HepG2 (cell line): ENCODE measurements around the gene MTHFD2. TPM values are rescaled to one million over a fixed set of nuclear protein-coding genes. Genes with fewer than 3 reads are reported as not detected.
A peak's percentile ranks its signal among the peaks of the same experiment; 100 is the strongest.

Source experiments
- ATAC-seq: fragments of 200-7000 bp; cut with Tn5 transposase; 3 replicates; pipeline ENCODE4 v1.9.1; 2020; ENCODE audit warnings: mild to moderate bottlenecking, moderate library complexity
- BruUV-seq: library from RNA; stranded (reverse); fragments of 400-500 nt; replicated peaks from 2 replicates; lab custom pipeline; 2021; lab: Mats Ljungman, UMichigan
- CTCF ChIA-PET: fragments of 300-600 bp; formaldehyde crosslinking; extraction: SDS; loops from one replicate; lab custom pipeline; 2021; ENCODE audit warnings: low total read pairs, inconsistent platforms, low intra/inter-chr PET ratio; lab: Yijun Ruan, JAX
- POLR2A ChIA-PET: fragments of 350-600 bp; sonication (Branson Sonifier 250); formaldehyde crosslinking; loops from one replicate; lab custom pipeline; 2020; ENCODE audit warnings: antibody characterized with exemption, inconsistent platforms; lab: Yijun Ruan, JAX
- DNase-seq: peaks from one replicate; pipeline ENCODE4 v3.0.0-alpha.2; 2015; ENCODE audit warnings: low spot score
- FAIRE-seq: peaks from 3 replicates; lab custom pipeline; 2011; peaks lifted over from hg19 to GRCh38; lab: Jason Lieb, UNC
- H2AFZ ChIP-seq: one replicate; pipeline ENCODE4 v1.6.1; 2011; ENCODE audit warnings: low read length, inconsistent platforms
- H3K27ac ChIP-seq: fragments of 300-600 bp; 3 replicates; pipeline ENCODE4 v1.8.0; 2011; ENCODE audit warnings: mixed run types, mild to moderate bottlenecking, mixed read lengths, low read length, inconsistent platforms; ENCODE audit not compliant: insufficient read depth; ENCODE audit errors: extremely low read length
- H3K27me3 ChIP-seq, 2 experiments: fragments of 200-600 bp in 1 of 2; 2 replicates in 1 of 2; 3 replicates in 1 of 2; pipeline versions ENCODE4 v1.6.0 to v1.8.0; 2011; ENCODE audit warnings: low read length in 2 of 2, mild to moderate bottlenecking in 2 of 2, moderate library complexity in 2 of 2, inconsistent platforms in 1 of 2; ENCODE audit not compliant: insufficient read depth in 2 of 2, control insufficient read depth in 1 of 2
- H3K36me3 ChIP-seq, 2 experiments: fragments of 200-600 bp in 1 of 2; replicated peaks in 1 of 2; 2 replicates in 1 of 2; 3 replicates in 1 of 2; pipeline versions ENCODE4 v1.5.1 to v1.8.0; 2011; ENCODE audit warnings: low read length in 2 of 2, inconsistent platforms in 1 of 2; ENCODE audit not compliant: insufficient read depth in 2 of 2, control insufficient read depth in 1 of 2
- H3K4me1 ChIP-seq: 2 replicates; pipeline ENCODE4 v1.5.1; 2012; ENCODE audit warnings: low read length, inconsistent platforms; ENCODE audit not compliant: insufficient read depth
- H3K4me2 ChIP-seq: 2 replicates; pipeline ENCODE4 v1.6.0; 2011; ENCODE audit warnings: low read depth, low read length, inconsistent platforms
- H3K4me3 ChIP-seq, 3 experiments: fragments of 200-600 bp in 1 of 3; sonication (generic), shearing (Covaris generic) in 1 of 3; replicated peaks in 1 of 3; 2 replicates each; pipeline ENCODE4 v1.5.1; 2011 to 2016; ENCODE audit warnings: low read length in 3 of 3, inconsistent platforms in 2 of 3, low read depth in 2 of 3, mild to moderate bottlenecking in 2 of 3, control low read depth in 1 of 3, mixed read lengths in 1 of 3; ENCODE audit not compliant: insufficient read depth in 1 of 3
- H3K79me2 ChIP-seq: one replicate; pipeline ENCODE4 v1.6.1; 2011; ENCODE audit warnings: low read length, inconsistent platforms; ENCODE audit not compliant: insufficient read depth
- H3K9ac ChIP-seq: 2 replicates; pipeline ENCODE4 v1.6.0; 2011; ENCODE audit warnings: mild to moderate bottlenecking, low read depth, low read length, inconsistent platforms; ENCODE audit not compliant: insufficient read depth
- H3K9me3 ChIP-seq: 2 replicates; pipeline ENCODE4 v1.5.1; 2012; ENCODE audit warnings: mild to moderate bottlenecking, low read length
- H4K20me1 ChIP-seq: 2 replicates; pipeline ENCODE4 v1.6.0; 2011; ENCODE audit warnings: inconsistent platforms, mild to moderate bottlenecking, low read length, moderate library complexity; ENCODE audit not compliant: insufficient read depth
- ELF3 ChIP-seq: IDR thresholded peaks from 2 replicates; pipeline ENCODE4 v1.6.1; 2016; ENCODE audit warnings: missing genetic modification reagents, missing compliant biosample characterization
- HOXD1 ChIP-seq: sonication (generic); formaldehyde crosslinking; IDR thresholded peaks from 2 replicates; pipeline ENCODE4 v1.5.0; 2020; ENCODE audit warnings: missing genetic modification reagents
- MZF1 ChIP-seq: sonication (generic); formaldehyde crosslinking; IDR thresholded peaks from 2 replicates; pipeline ENCODE4 v1.8.1; 2023; ENCODE audit warnings: mild to moderate bottlenecking, missing genetic modification reagents, borderline replicate concordance
- NBN ChIP-seq: fragments of 450-650 bp; conservative IDR thresholded peaks from 2 replicates; pipeline ENCODE4 v1.6.1; 2017
- NONO ChIP-seq, 2 experiments: fragments of 450-650 bp in 1 of 2; sonication (generic) in 1 of 2; formaldehyde crosslinking in 1 of 2; IDR thresholded peaks in 1 of 2; conservative IDR thresholded peaks in 1 of 2; 2 replicates each; pipeline versions ENCODE4 v1.6.1 to v1.8.0; 2017 to 2022; ENCODE audit warnings: mild to moderate bottlenecking in 1 of 2, missing genetic modification reagents in 1 of 2, moderate library complexity in 1 of 2
- REL ChIP-seq: sonication (generic); formaldehyde crosslinking; conservative IDR thresholded peaks from 2 replicates; pipeline ENCODE4 v1.8.0; 2022; ENCODE audit warnings: mild to moderate bottlenecking, missing genetic modification reagents, moderate library complexity
- TCF7L2 ChIP-seq: IDR thresholded peaks from 2 replicates; pipeline ENCODE4 v1.6.1; 2011; ENCODE audit warnings: mild to moderate bottlenecking, low read depth, low read length, moderate library complexity
- ZFP90 ChIP-seq: sonication (generic); formaldehyde crosslinking; IDR thresholded peaks from 2 replicates; pipeline ENCODE4 v1.8.0; 2022; ENCODE audit warnings: missing genetic modification reagents, mild to moderate bottlenecking, inconsistent platforms, borderline replicate concordance
- ZNF205 ChIP-seq: IDR thresholded peaks from 2 replicates; pipeline ENCODE4 v1.6.1; 2018; ENCODE audit warnings: missing biosample characterization, missing genetic modification reagents
- ZNF292 ChIP-seq: sonication (generic); formaldehyde crosslinking; IDR thresholded peaks from 2 replicates; pipeline ENCODE4 v1.8.1; 2022; ENCODE audit warnings: mild to moderate bottlenecking, low read depth, missing genetic modification reagents, borderline replicate concordance
- in situ Hi-C: cut with HindIII; loops from 2 replicates; pipeline ENCODE4 v1.10.0; 2017; ENCODE audit warnings: low pct_unique_long_range_greater_than_20kb; ENCODE audit not compliant: extremely low pct_ligation_motif_present
- intact Hi-C: fragments of 100-400 bp; cut with micrococcal nuclease; formaldehyde crosslinking; loops from one replicate; pipeline ENCODE4 v1.10.0; 2022; ENCODE audit not compliant: unreplicated experiment
- polyA plus RNA-seq, 8 experiments: library from polyadenylated mRNA; depleted of rRNA in 3 of 8; stranded (reverse) in 7 of 8; unstranded in 1 of 8; fragments of >200 nt; fragmentation: Illumina TruSeq in 4 of 8; extraction: Trizol in 4 of 8; gene quantifications; 2 replicates each; pipeline versions ENCODE4 v1.2.1 to v1.2.3, GENCODE V29; 2011 to 2016; ENCODE audit warnings: low read depth in 4 of 8, missing spikeins in 1 of 8, mixed read lengths in 1 of 8; ENCODE audit not compliant: insufficient read depth in 1 of 8
- total RNA-seq, 5 experiments: library from RNA; depleted of rRNA; stranded (reverse); fragments of >200 nt; fragmentation: Illumina TruSeq; extraction: Trizol; gene quantifications; 2 replicates each; pipeline ENCODE4 v1.2.3, GENCODE V29; 2016; ENCODE audit warnings: low read depth in 1 of 5
- TF ChIP-seq, protein P1 (sequence below): sonication (generic); formaldehyde crosslinking; IDR thresholded peaks from 2 replicates; pipeline ENCODE4 v1.5.1; 2020; ENCODE audit warnings: mild to moderate bottlenecking, missing genetic modification reagents, moderate library complexity
- TF ChIP-seq, protein P2 (sequence below): sonication (generic); formaldehyde crosslinking; IDR thresholded peaks from 2 replicates; pipeline ENCODE4 v1.5.0; 2020; ENCODE audit warnings: mild to moderate bottlenecking, missing genetic modification reagents
- TF ChIP-seq, protein P3 (sequence below): IDR thresholded peaks from 2 replicates; pipeline ENCODE4 v1.6.1; 2016; ENCODE audit warnings: low read depth, control low read depth
- TF ChIP-seq, protein P4 (sequence below): sonication (generic); formaldehyde crosslinking; conservative IDR thresholded peaks from 2 replicates; pipeline ENCODE4 v1.4.0; 2020; ENCODE audit warnings: missing genetic modification reagents

The MTHFD2 gene
- total and polyA plus RNA-seq, 2 of the 13 experiments (the other 11 are each of a cell fraction or from before 2014, with no cell fraction given): 188 to 269 TPM

DNA sequence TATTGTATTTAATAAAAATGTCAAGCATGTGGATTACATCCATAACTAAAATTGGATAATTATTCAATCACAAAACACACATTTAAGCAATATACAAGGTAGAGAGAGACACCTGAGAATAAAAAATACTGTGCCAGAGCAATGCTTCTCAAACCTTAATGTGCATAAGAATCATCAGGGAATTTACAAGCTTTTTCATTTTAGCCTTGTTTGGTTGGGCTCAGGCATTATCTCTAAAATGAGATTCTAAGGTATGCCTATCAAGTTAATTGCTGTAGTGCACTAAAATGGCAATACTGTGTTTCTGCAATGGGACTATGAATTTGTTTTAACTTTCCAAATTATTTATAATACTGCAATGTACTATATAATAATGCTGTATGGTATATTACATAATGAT is 20.7 kb upstream of the MTHFD2 start:
- intact Hi-C loops: loop anchor here (2.0 kb wide), 1 partner anchor 21 kb away; the partner anchor contains the start of gene MTHFD2

More for the DNA sequence above, 20.7 kb upstream of the MTHFD2 start:
- H3K4me3 ChIP-seq: peak overlapping the region; percentile 66 to 91 (median 82)
- FAIRE-seq (no peak), ATAC-seq (no peak), DNase-seq (no peak)
- CTCF ChIA-PET: no interaction called here
- peaks cover 43% of the 10 kb centered on the region for H3K4me1 ChIP-seq
- peaks cover 0 to 3% of the 10 kb centered on the region in 2 experiments; a peak in 1 of 5 replicates for H3K36me3 ChIP-seq
- no peak overlapping the region for H2AFZ ChIP-seq
- POLR2A ChIA-PET: interaction anchor here (0.7 to 2.5 kb wide), 19 partner anchors 8 to 440 kb away, joined by 3 to 53 read pairs (median 8); partner anchors contain the start of genes BOLA3, MTHFD2, STAMBP and TPRKB
- peaks cover 34% of the 10 kb centered on the region for H4K20me1 ChIP-seq
- H3K79me2 ChIP-seq: peaks cover 50% of the 10 kb centered on the region
- in situ Hi-C loops: no loop called here
- peak overlapping the region; percentile 88 for H3K4me2 ChIP-seq
- H3K27ac ChIP-seq: peak overlapping the region; percentile 96
- H3K9ac ChIP-seq: peak overlapping the region; percentile 94
- no TSS peak for BruUV-seq
- TF ChIP-seq NBN (no peak), ZNF292 (CRISPR knock-in tag) (no peak), ZNF205 (CRISPR knock-in tag) (no peak), ZFP90 (CRISPR knock-in tag) (no peak), TCF7L2 (no peak), ELF3 (CRISPR knock-in tag) (no peak), NONO (IDR thresholded peaks at IDR 0.05) (no peak), NONO (CRISPR knock-in tag; conservative IDR thresholded peaks at IDR 0.05) (no peak), MZF1 (CRISPR knock-in tag) (no peak), REL (no peak), HOXD1 (CRISPR knock-in tag) (no peak)
- TF ChIP-seq, protein P1, sequence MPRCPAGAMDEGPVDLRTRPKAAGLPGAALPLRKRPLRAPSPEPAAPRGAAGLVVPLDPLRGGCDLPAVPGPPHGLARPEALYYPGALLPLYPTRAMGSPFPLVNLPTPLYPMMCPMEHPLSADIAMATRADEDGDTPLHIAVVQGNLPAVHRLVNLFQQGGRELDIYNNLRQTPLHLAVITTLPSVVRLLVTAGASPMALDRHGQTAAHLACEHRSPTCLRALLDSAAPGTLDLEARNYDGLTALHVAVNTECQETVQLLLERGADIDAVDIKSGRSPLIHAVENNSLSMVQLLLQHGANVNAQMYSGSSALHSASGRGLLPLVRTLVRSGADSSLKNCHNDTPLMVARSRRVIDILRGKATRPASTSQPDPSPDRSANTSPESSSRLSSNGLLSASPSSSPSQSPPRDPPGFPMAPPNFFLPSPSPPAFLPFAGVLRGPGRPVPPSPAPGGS: no peak
- TF ChIP-seq, protein P2, sequence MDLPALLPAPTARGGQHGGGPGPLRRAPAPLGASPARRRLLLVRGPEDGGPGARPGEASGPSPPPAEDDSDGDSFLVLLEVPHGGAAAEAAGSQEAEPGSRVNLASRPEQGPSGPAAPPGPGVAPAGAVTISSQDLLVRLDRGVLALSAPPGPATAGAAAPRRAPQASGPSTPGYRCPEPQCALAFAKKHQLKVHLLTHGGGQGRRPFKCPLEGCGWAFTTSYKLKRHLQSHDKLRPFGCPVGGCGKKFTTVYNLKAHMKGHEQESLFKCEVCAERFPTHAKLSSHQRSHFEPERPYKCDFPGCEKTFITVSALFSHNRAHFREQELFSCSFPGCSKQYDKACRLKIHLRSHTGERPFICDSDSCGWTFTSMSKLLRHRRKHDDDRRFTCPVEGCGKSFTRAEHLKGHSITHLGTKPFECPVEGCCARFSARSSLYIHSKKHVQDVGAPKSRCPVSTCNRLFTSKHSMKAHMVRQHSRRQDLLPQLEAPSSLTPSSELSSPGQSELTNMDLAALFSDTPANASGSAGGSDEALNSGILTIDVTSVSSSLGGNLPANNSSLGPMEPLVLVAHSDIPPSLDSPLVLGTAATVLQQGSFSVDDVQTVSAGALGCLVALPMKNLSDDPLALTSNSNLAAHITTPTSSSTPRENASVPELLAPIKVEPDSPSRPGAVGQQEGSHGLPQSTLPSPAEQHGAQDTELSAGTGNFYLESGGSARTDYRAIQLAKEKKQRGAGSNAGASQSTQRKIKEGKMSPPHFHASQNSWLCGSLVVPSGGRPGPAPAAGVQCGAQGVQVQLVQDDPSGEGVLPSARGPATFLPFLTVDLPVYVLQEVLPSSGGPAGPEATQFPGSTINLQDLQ (CRISPR knock-in tag): no peak
- TF ChIP-seq, protein P3, sequence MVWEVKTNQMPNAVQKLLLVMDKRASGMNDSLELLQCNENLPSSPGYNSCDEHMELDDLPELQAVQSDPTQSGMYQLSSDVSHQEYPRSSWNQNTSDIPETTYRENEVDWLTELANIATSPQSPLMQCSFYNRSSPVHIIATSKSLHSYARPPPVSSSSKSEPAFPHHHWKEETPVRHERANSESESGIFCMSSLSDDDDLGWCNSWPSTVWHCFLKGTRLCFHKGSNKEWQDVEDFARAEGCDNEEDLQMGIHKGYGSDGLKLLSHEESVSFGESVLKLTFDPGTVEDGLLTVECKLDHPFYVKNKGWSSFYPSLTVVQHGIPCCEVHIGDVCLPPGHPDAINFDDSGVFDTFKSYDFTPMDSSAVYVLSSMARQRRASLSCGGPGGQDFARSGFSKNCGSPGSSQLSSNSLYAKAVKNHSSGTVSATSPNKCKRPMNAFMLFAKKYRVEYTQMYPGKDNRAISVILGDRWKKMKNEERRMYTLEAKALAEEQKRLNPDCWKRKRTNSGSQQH (CRISPR knock-in tag): no peak
- TF ChIP-seq, protein P4, sequence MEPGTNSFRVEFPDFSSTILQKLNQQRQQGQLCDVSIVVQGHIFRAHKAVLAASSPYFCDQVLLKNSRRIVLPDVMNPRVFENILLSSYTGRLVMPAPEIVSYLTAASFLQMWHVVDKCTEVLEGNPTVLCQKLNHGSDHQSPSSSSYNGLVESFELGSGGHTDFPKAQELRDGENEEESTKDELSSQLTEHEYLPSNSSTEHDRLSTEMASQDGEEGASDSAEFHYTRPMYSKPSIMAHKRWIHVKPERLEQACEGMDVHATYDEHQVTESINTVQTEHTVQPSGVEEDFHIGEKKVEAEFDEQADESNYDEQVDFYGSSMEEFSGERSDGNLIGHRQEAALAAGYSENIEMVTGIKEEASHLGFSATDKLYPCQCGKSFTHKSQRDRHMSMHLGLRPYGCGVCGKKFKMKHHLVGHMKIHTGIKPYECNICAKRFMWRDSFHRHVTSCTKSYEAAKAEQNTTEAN (CRISPR knock-in tag): no peak
- no peaks in the 10 kb centered on the region for H3K9me3 ChIP-seq
- no peaks in the 10 kb centered on the region; a peak in 1 of 5 replicates for H3K27me3 ChIP-seq
